ENCODE results near the gene AKR1C1. TPM values are rescaled to one million over a fixed set of nuclear protein-coding genes. Genes with fewer than 3 reads are reported as not detected.

The AKR1C1 gene
- total and polyA plus RNA-seq, 2 of the 13 experiments (the other 11 are each of a cell fraction or from before 2014, with no cell fraction given): 948 to 2,238 TPM

DNA sequence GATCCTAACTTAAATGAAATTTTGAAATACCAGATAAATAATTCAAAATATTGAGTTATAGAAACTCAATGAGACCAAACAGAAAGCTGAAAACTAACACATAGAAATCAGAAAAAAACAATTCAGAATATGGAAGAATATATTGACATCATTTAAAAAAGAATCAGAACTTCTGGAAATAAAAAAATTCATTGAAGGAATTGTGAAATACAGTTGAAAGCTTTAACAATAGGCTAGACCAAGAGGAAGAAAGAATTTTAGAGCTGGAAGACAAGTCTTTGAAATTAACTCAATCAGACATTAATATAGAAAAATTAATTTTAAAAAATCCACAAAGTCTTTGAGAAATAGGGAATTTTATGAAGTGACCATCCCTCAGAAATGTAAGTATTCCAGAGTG lies 36.8 kb upstream of the AKR1C1 start:
- intact Hi-C loops (cut with micrococcal nuclease; ENCODE audit: unreplicated experiment) (no loop called here), in situ Hi-C loops (cut with HindIII; ENCODE audit: extremely low pct_ligation_motif_present, low pct_unique_long_range_greater_than_20kb) (no loop called here)
- FAIRE-seq: no peak
- Histone ChIP-seq H3K27ac (ENCODE audit: extremely low read length, insufficient read depth, low read length) (no peak overlapping the region), H3K27me3 (ENCODE audit: control insufficient read depth in 1 of 2, insufficient read depth in 2 of 2, low read length in 2 of 2) (no peaks in the 10 kb centered on the region), H4K20me1 (ENCODE audit: insufficient read depth, low read length) (no peaks in the 10 kb centered on the region), H3K79me2 (ENCODE audit: insufficient read depth, low read length) (no peaks in the 10 kb centered on the region), H3K4me1 (ENCODE audit: insufficient read depth, low read length) (peaks cover under 1% of the 10 kb centered on the region; the same call in 1 of the 2 replicates), H2AFZ (ENCODE audit: low read length) (no peak overlapping the region), H3K4me2 (ENCODE audit: low read depth, low read length) (no peak overlapping the region), H3K9ac (ENCODE audit: insufficient read depth, low read depth, low read length) (no peak overlapping the region), H3K4me3 (replicated peaks in 1 of 3; ENCODE audit: insufficient read depth in 1 of 3, low read depth in 2 of 3, low read length in 3 of 3) (no peak overlapping the region), H3K36me3 (replicated peaks in 1 of 2; ENCODE audit: control insufficient read depth in 1 of 2, insufficient read depth in 2 of 2, low read length in 2 of 2) (no peaks in the 10 kb centered on the region), H3K9me3 (ENCODE audit: low read length) (peaks cover 17% of the 10 kb centered on the region; the same call in 1 of the 2 replicates)
- ATAC-seq: no peak
- BruUV-seq (replicated peaks): no TSS peak
- TF ChIP-seq AKAP8 (CRISPR knock-in tag; IDR thresholded peaks at IDR 0.05) (no peak), PHF20 (CRISPR knock-in tag; IDR thresholded peaks at IDR 0.05) (no peak), ZNF160 (CRISPR knock-in tag; IDR thresholded peaks at IDR 0.05) (peak; percentile 91)
- TF ChIP-seq, protein P1, sequence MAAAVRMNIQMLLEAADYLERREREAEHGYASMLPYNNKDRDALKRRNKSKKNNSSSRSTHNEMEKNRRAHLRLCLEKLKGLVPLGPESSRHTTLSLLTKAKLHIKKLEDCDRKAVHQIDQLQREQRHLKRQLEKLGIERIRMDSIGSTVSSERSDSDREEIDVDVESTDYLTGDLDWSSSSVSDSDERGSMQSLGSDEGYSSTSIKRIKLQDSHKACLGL (CRISPR knock-in tag; IDR thresholded peaks at IDR 0.05): no peak
- no peak for DNase-seq (ENCODE audit: low spot score)
- POLR2A ChIA-PET: no interaction called here
- CTCF ChIA-PET (ENCODE audit: low intra/inter-chr PET ratio, low total read pairs): no interaction called here

DNA sequence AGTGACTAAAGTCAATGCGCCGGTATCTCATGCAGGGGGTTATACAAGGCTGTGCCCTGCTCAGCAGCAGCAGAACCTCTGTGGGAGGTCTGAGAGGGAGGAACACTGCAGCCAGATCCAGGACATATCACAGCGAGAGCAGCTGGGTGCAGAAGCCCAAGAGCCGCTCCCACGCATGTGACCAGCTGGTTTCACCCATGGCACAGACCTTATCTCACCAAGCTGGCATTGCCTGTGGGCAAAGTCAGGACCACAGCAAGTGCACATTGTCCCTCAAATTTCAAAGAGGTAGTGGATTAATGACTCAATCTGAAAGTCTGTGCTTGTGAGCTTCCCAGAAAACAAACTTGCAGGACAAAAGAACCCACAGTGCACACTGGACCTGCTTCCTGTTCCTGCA lies 31.6 kb upstream of the AKR1C1 start:
- peak; percentile 72; the same call in 1 of the 2 replicates for TF ChIP-seq HNRNPL (IDR thresholded peaks at IDR 0.05; ENCODE audit: low read depth, low read length)
- TF ChIP-seq, protein P2, sequence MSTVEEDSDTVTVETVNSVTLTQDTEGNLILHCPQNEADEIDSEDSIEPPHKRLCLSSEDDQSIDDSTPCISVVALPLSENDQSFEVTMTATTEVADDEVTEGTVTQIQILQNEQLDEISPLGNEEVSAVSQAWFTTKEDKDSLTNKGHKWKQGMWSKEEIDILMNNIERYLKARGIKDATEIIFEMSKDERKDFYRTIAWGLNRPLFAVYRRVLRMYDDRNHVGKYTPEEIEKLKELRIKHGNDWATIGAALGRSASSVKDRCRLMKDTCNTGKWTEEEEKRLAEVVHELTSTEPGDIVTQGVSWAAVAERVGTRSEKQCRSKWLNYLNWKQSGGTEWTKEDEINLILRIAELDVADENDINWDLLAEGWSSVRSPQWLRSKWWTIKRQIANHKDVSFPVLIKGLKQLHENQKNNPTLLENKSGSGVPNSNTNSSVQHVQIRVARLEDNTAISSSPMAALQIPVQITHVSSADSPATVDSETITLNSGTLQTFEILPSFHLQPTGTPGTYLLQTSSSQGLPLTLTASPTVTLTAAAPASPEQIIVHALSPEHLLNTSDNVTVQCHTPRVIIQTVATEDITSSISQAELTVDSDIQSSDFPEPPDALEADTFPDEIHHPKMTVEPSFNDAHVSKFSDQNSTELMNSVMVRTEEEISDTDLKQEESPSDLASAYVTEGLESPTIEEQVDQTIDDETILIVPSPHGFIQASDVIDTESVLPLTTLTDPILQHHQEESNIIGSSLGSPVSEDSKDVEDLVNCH (CRISPR knock-in tag; IDR thresholded peaks at IDR 0.05): no peak
- no peak overlapping the region for H3K27ac ChIP-seq (ENCODE audit: extremely low read length, insufficient read depth, low read length)
- H3K79me2 ChIP-seq (ENCODE audit: insufficient read depth, low read length): no peaks in the 10 kb centered on the region
- in situ Hi-C loops (cut with HindIII; ENCODE audit: extremely low pct_ligation_motif_present, low pct_unique_long_range_greater_than_20kb): no loop called here
- peaks cover 13% of the 10 kb centered on the region for H3K4me1 ChIP-seq (ENCODE audit: insufficient read depth, low read length)
- H2AFZ ChIP-seq (ENCODE audit: low read length): no peak overlapping the region
- H3K9ac ChIP-seq (ENCODE audit: insufficient read depth, low read depth, low read length): no peak overlapping the region
- H3K27me3 ChIP-seq (ENCODE audit: control insufficient read depth in 1 of 2, insufficient read depth in 2 of 2, low read length in 2 of 2): no peaks in the 10 kb centered on the region
- no TSS peak for BruUV-seq (replicated peaks)
- 100% methylated on average over 2 of the region's 5 CpGs for whole genome bisulfite sequencing (ENCODE audit: low lambda C conversion rate)
- ATAC-seq: no peak; the same call in 1 of the 3 replicates
- FAIRE-seq: no peak
- no peak for DNase-seq (ENCODE audit: low spot score)
- H3K4me3 ChIP-seq (replicated peaks in 1 of 3; ENCODE audit: insufficient read depth in 1 of 3, low read depth in 2 of 3, low read length in 3 of 3): no peak overlapping the region
- no peaks in the 10 kb centered on the region for H4K20me1 ChIP-seq (ENCODE audit: insufficient read depth, low read length)
- H3K4me2 ChIP-seq (ENCODE audit: low read depth, low read length): no peak overlapping the region
- CTCF ChIA-PET (ENCODE audit: low intra/inter-chr PET ratio, low total read pairs): no interaction called here
- POLR2A ChIA-PET: no interaction called here
- intact Hi-C loops (cut with micrococcal nuclease; ENCODE audit: unreplicated experiment): no loop called here
- peaks cover 11% of the 10 kb centered on the region; the same call in 1 of the 2 replicates for H3K9me3 ChIP-seq (ENCODE audit: low read length)
- no peaks in the 10 kb centered on the region for H3K36me3 ChIP-seq (replicated peaks in 1 of 2; ENCODE audit: control insufficient read depth in 1 of 2, insufficient read depth in 2 of 2, low read length in 2 of 2)

Data from HepG2 (cell line).